T follicular helper cell (primary cell): ENCODE data around the gene PRKD1.
"Not testable (repeated sequence)": the region's sequence is repeated elsewhere in the genome, so short reads cannot be mapped to it uniquely, and the experiment has no call there.

Experiments
- DNase-seq: peaks from one replicate; pipeline ENCODE4 v3.0.0-alpha.2; 2020; ENCODE audit warnings: low read depth

PRKD1 gene

GRCh38 chr14:29740491-29740890 lies 187.2 kb downstream of the PRKD1 start:
- DNase-seq, result no peak

- no peak for DNase-seq
These were observed 188.7 kb downstream of the PRKD1 start for GRCh38 chr14:29738950-29739349.

GRCh38 chr14:29738056-29738455 lies 189.6 kb downstream of the PRKD1 start:
- DNase-seq, result no peak

- DNase-seq, result no peak
These were observed 192.2 kb downstream of the PRKD1 start for GRCh38 chr14:29735459-29735858.

- no peak for DNase-seq
These were observed 192.9 kb downstream of the PRKD1 start for GRCh38 chr14:29734732-29735131.

- not testable (repeated sequence) for DNase-seq
These were observed 200.9 kb downstream of the PRKD1 start for GRCh38 chr14:29726560-29727331.

GRCh38 chr14:29724991-29725390 lies 202.7 kb downstream of the PRKD1 start:
- no peak for DNase-seq

- no peak for DNase-seq
These were observed 204.8 kb downstream of the PRKD1 start for GRCh38 chr14:29722831-29723230.

- DNase-seq, result no peak
These were observed 206.1 kb downstream of the PRKD1 start for GRCh38 chr14:29721586-29721985.

- DNase-seq, result no peak
These were observed 209.7 kb downstream of the PRKD1 start for GRCh38 chr14:29717901-29718300.

- DNase-seq, result no peak
These were observed 211.5 kb downstream of the PRKD1 start for GRCh38 chr14:29716150-29716549.

- DNase-seq, result no peak
These were observed 215.0 kb downstream of the PRKD1 start for GRCh38 chr14:29712601-29713000.

GRCh38 chr14:29710015-29710414 lies 217.6 kb downstream of the PRKD1 start:
- DNase-seq, result no peak

GRCh38 chr14:29709490-29709889 lies 218.2 kb downstream of the PRKD1 start:
- DNase-seq, result no peak

GRCh38 chr14:29706700-29707099 lies 220.9 kb downstream of the PRKD1 start:
- no peak for DNase-seq

- no peak for DNase-seq
These were observed 221.8 kb downstream of the PRKD1 start for GRCh38 chr14:29705801-29706200.

- DNase-seq, result not testable (repeated sequence)
These were observed 238.1 kb downstream of the PRKD1 start for GRCh38 chr14:29689597-29689996.

- DNase-seq, result no peak
These were observed 239.8 kb downstream of the PRKD1 start for GRCh38 chr14:29687866-29688265.

- DNase-seq, result no peak
These were observed 240.4 kb downstream of the PRKD1 start for GRCh38 chr14:29687071-29687765.

GRCh38 chr14:29684926-29685325 lies 242.7 kb downstream of the PRKD1 start:
- DNase-seq, result no peak

GRCh38 chr14:29682789-29683188 lies 244.9 kb downstream of the PRKD1 start:
- no peak for DNase-seq

- DNase-seq, result no peak
These were observed 246.3 kb downstream of the PRKD1 start for GRCh38 chr14:29681316-29681715.

- no peak for DNase-seq
These were observed 252.9 kb downstream of the PRKD1 start for GRCh38 chr14:29674566-29675285.
